Esophagus muscularis mucosa (tissue), 4 donors: Measurements from ENCODE around the gene CPT1C. TPM values are rescaled to one million over a fixed set of nuclear protein-coding genes. Genes with fewer than 3 reads are reported as not detected.

ENCODE experiments used
- DNase-seq: peaks from one replicate; pipeline ENCODE4 v3.0.0-alpha.2; 2017; ENCODE audit errors: extremely low spot score
- H3K27ac ChIP-seq, 4 donors: fragments of 200-600 bp; sonication (generic); replicated peaks in 1 of 4; 1 replicate in 3 of 4; 2 replicates in 1 of 4; pipeline ENCODE4 v1.5.1; 2016 to 2019; ENCODE audit warnings: mild to moderate bottlenecking in 1 of 4
- H3K27me3 ChIP-seq, 4 donors: fragments of 200-600 bp; sonication (generic); one replicate each; pipeline versions ENCODE4 v1.5.1 to v1.6.0; 2016 to 2019
- H3K36me3 ChIP-seq, 4 donors: fragments of 200-600 bp; sonication (generic); one replicate each; pipeline ENCODE4 v1.5.1; 2016 to 2019
- H3K4me1 ChIP-seq, 4 donors: fragments of 200-600 bp; sonication (generic); one replicate each; pipeline ENCODE4 v1.5.1; 2016 to 2019
- H3K4me3 ChIP-seq, 4 donors: fragments of 200-600 bp; sonication (generic); 1 replicate in 2 of 4; 2 replicates in 2 of 4; pipeline ENCODE4 v1.5.1; 2016 to 2019; ENCODE audit warnings: mild to moderate bottlenecking in 4 of 4, moderate library complexity in 1 of 4
- H3K9me3 ChIP-seq, 4 donors: fragments of 200-600 bp; sonication (generic); 1 replicate in 3 of 4; 2 replicates in 1 of 4; pipeline ENCODE4 v1.5.1; 2016 to 2019
- CTCF ChIP-seq, 3 experiments: fragments of 200-600 bp in 2 of 3; fragments of 450-650 bp in 1 of 3; sonication (generic) in 2 of 3; IDR thresholded peaks; one replicate each; pipeline ENCODE4 v1.5.1; 2017 to 2019; ENCODE audit warnings: antibody characterized with exemption in 3 of 3, mild to moderate bottlenecking in 2 of 3, moderate library complexity in 1 of 3
- EP300 ChIP-seq: sonication (generic); formaldehyde crosslinking; IDR thresholded peaks from one replicate; pipeline ENCODE4 v1.6.1; 2017; ENCODE audit warnings: antibody characterized with exemption
- POLR2A ChIP-seq: fragments of 450-650 bp; IDR thresholded peaks from one replicate; pipeline ENCODE4 v1.6.1; 2017; ENCODE audit warnings: antibody characterized with exemption, moderate library complexity, mild to moderate bottlenecking, low read depth
- POLR2AphosphoS5 ChIP-seq, 2 donors: sonication (generic); formaldehyde crosslinking; IDR thresholded peaks; one replicate each; pipeline ENCODE4 v1.6.1; 2017; ENCODE audit warnings: antibody characterized with exemption in 2 of 2
- WGBS: methylation state at CpG from one replicate; pipeline ENCODE4 v1.1.5; 2018; 5-methylcytosine and 5-hydroxymethylcytosine counted together
- intact Hi-C: fragments of 100-400 bp; cut with DNase I; formaldehyde crosslinking; loops from one replicate; pipeline ENCODE4 v1.15.1; 2023
- total RNA-seq, 4 donors: library from RNA; depleted of rRNA; stranded (reverse); fragments of >200 nt; gene quantifications; one replicate each; pipeline versions ENCODE4 v1.1.0 to v1.2.1, GENCODE V29; 2016

CPT1C gene
- total RNA-seq, 4 donors from 2014 or later, result 2.7 to 6.6 (median 3.9) TPM

GRCh38 chr19:49683814-49684250 is 7.1 kb upstream of the CPT1C start:
- H3K36me3 ChIP-seq, result peaks cover 52 to 80% (median 72%) of the 10 kb centered on the region in 4 donors
- DNase-seq, result no peak
- TF ChIP-seq POLR2AphosphoS5 (IDR thresholded peaks at IDR 0.05), result no peak
- TF ChIP-seq EP300, result no peak
- TF ChIP-seq CTCF (IDR thresholded peaks at IDR 0.05), result no peak
- no peak for TF ChIP-seq POLR2A
- peaks cover 0 to 3% (median 0%) of the 10 kb centered on the region in 4 donors for H3K27me3 ChIP-seq
- peaks cover 26 to 46% (median 29%) of the 10 kb centered on the region in 4 donors for H3K4me1 ChIP-seq
- intact Hi-C loops, result no loop called here
- H3K27ac ChIP-seq, result no peak overlapping the region
- no peaks in the 10 kb centered on the region for H3K9me3 ChIP-seq
- no peak overlapping the region for H3K4me3 ChIP-seq
- WGBS, result 86% methylated on average over 12 of the region's 18 CpGs

- H3K36me3 ChIP-seq, result peaks cover 52 to 80% (median 72%) of the 10 kb centered on the region in 4 donors
These were observed 6.5 kb upstream of the CPT1C start for GRCh38 chr19:49684251-49684982.

GRCh38 chr19:49684983-49685553 is 5.8 kb upstream of the CPT1C start:
- Histone ChIP-seq H3K4me1 (peaks cover 25 to 44% (median 28%) of the 10 kb centered on the region in 4 donors), H3K27ac (no peak overlapping the region), H3K27me3 (peaks cover 0 to 16% (median 4%) of the 10 kb centered on the region in 4 donors), H3K4me3 (no peak overlapping the region), H3K9me3 (no peaks in the 10 kb centered on the region), H3K36me3 (peaks cover 52 to 80% (median 72%) of the 10 kb centered on the region in 4 donors)
- DNase-seq, result no peak
- WGBS, result 87% methylated on average over 11 of the region's 13 CpGs
- TF ChIP-seq POLR2AphosphoS5 (IDR thresholded peaks at IDR 0.05) (no peak), CTCF (IDR thresholded peaks at IDR 0.05) (no peak), POLR2A (no peak), EP300 (no peak)
- intact Hi-C loops, result no loop called here

More at GRCh38 chr19:49684251-49684982, 6.5 kb upstream of the CPT1C start:
- H3K4me3 ChIP-seq, result no peak overlapping the region
- H3K9me3 ChIP-seq, result no peaks in the 10 kb centered on the region
- intact Hi-C loops, result no loop called here
- peaks cover 25 to 44% (median 28%) of the 10 kb centered on the region in 4 donors for H3K4me1 ChIP-seq
- DNase-seq, result no peak
- H3K27me3 ChIP-seq, result peaks cover 0 to 9% (median 2%) of the 10 kb centered on the region in 4 donors
- no peak overlapping the region for H3K27ac ChIP-seq
- WGBS, result 77% methylated on average over 16 of the region's 35 CpGs
- TF ChIP-seq POLR2AphosphoS5 (IDR thresholded peaks at IDR 0.05) (no peak), CTCF (IDR thresholded peaks at IDR 0.05) (peak in 1 of 3 experiments; percentile 43)

GRCh38 chr19:49685845-49686332 is 5.0 kb upstream of the CPT1C start:
- Histone ChIP-seq H3K4me1 (peaks cover 25 to 42% (median 28%) of the 10 kb centered on the region in 4 donors), H3K36me3 (peaks cover 52 to 76% (median 71%) of the 10 kb centered on the region in 4 donors), H3K27me3 (peaks cover 0 to 24% (median 7%) of the 10 kb centered on the region in 4 donors), H3K27ac (peak overlapping the region in 1 of 4 donors; percentile 66), H3K4me3 (peak overlapping the region in 1 of 4 donors; percentile 2), H3K9me3 (no peaks in the 10 kb centered on the region)
- intact Hi-C loops, result no loop called here
- TF ChIP-seq POLR2AphosphoS5 (IDR thresholded peaks at IDR 0.05) (no peak), CTCF (IDR thresholded peaks at IDR 0.05) (no peak), EP300 (no peak), POLR2A (no peak)
- 80% methylated on average over 17 of the region's 23 CpGs for WGBS
- no peak for DNase-seq
